Aorta (tissue), 5 donors: ENCODE measurements around the gene INCA1. TPM values are rescaled to one million over a fixed set of nuclear protein-coding genes. Genes with fewer than 3 reads are reported as not detected.
A peak's percentile ranks its signal among the peaks of the same experiment; 100 is the strongest.
"Not testable (repeated sequence)": the region's sequence is repeated elsewhere in the genome, so short reads cannot be mapped to it uniquely, and the experiment has no call there.

Experiments
- ATAC-seq: fragments of 200-7000 bp; cut with Tn5 transposase; one replicate; pipeline ENCODE4 v1.9.1; 2022; ENCODE audit warnings: moderate library complexity; ENCODE audit not compliant: low FRiP score
- DNase-seq, 2 donors: peaks; one replicate each; pipeline ENCODE4 v3.0.0-alpha.2; 2020
- H3K27ac ChIP-seq, 2 donors: one replicate each; pipeline ENCODE4 v1.5.1; 2013; ENCODE audit warnings: low read length in 2 of 2, mild to moderate bottlenecking in 2 of 2, moderate library complexity in 2 of 2, control low read depth in 1 of 2, inconsistent platforms in 1 of 2, low read depth in 1 of 2
- H3K27me3 ChIP-seq, 2 donors: one replicate each; pipeline ENCODE4 v1.6.1; 2013; ENCODE audit warnings: control low read depth in 1 of 2, low read length in 1 of 2, mild to moderate bottlenecking in 1 of 2, moderate library complexity in 1 of 2; ENCODE audit not compliant: insufficient read depth in 2 of 2, control insufficient read depth in 1 of 2
- H3K36me3 ChIP-seq, 2 donors: one replicate each; pipeline ENCODE4 v1.6.1; 2013; ENCODE audit warnings: control low read depth in 1 of 2, low read length in 1 of 2, mild to moderate bottlenecking in 1 of 2; ENCODE audit not compliant: insufficient read depth in 2 of 2, control insufficient read depth in 1 of 2
- H3K4me1 ChIP-seq, 2 donors: one replicate each; pipeline ENCODE4 v1.6.1; 2013; ENCODE audit warnings: low read length in 2 of 2, control low read depth in 1 of 2, mild to moderate bottlenecking in 1 of 2, moderate library complexity in 1 of 2; ENCODE audit not compliant: insufficient read depth in 2 of 2, control insufficient read depth in 1 of 2
- H3K4me3 ChIP-seq, 2 donors: one replicate each; pipeline ENCODE4 v1.5.1; 2013; ENCODE audit warnings: low read length in 2 of 2, control low read depth in 1 of 2, mild to moderate bottlenecking in 1 of 2
- H3K9me3 ChIP-seq: one replicate; pipeline ENCODE4 v1.6.1; 2013; ENCODE audit warnings: mild to moderate bottlenecking, low read length; ENCODE audit not compliant: control insufficient read depth
- WGBS, 2 donors: extraction: QIAGEN DNeasy Blood & Tissue Kit; methylation state at CpG; one replicate each; pipeline ENCODE4 v1.1.7; 2013; 5-methylcytosine and 5-hydroxymethylcytosine counted together
- intact Hi-C, 2 donors: fragments of 100-400 bp; cut with DNase I; formaldehyde crosslinking; loops; one replicate each; pipeline versions ENCODE4 v1.14.2 to v1.15.0; 2022
- polyA plus RNA-seq, 2 donors: library from polyadenylated mRNA; stranded (reverse); fragments of 200-250 nt; gene quantifications; one replicate each; pipeline ENCODE4 v1.2.3, GENCODE V29; 2013
- total RNA-seq, 2 donors: library from RNA; stranded (reverse); fragmentation: NEBNext Ultra II Directional; extraction: Animal tissue kit (Norgen Biotek cat#: 25700); gene quantifications; one replicate each; pipeline ENCODE4 v1.2.1, GENCODE V29; 2021
- donor health status: healthy with polysubstance abuse.
- donor health status: Bipolar disorder and iron deficiency.
- donor health status: DM: no; HTN: no; CAD: no.
- donor health status: DM: no; HTN: no; CAD: no.
- donor health status: DM: yes; HTN: yes; CAD: no.

The INCA1 gene
- total and polyA plus RNA-seq, 4 donors = 1.2 to 4.9 (median 1.6) TPM

DNA sequence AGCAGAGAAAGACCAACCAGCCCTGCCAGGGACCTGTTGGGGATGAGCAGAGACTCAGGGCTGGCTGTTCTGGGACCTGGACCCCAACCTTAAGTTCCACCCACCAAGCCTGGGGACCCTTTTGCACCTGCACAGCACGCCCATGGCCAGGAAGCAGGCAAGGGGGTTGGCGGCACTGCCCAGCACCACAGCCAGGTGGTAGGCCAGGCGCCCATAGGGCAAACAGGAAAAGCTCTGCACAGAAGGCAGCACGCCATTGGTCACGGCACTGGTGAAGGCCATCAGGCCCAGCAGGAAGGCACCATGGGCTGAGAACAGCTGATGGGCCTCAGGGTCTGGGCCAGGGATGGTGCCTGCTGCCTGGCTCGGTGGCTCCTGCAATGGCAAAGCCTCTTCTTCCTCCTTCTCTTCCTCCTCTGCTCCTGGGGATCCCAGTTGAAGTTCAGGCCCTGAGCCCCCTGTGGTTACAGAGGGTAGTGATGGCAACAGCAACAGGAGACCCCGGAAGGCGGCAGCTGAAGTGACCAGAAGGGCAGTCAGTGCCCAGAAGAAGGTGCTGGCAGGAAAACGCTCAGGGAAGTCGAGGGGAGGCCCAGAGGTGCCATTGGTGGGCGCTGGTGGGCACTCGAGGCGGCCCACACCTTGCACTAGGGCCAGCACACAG lies 36.2 kb upstream of the INCA1 start:
- no peak overlapping the region for H3K27ac ChIP-seq
- DNase-seq (no peak), ATAC-seq (no peak)
- 84 to 92% methylated on average over 13 of the region's 13 CpGs for WGBS, 2 donors
- no peaks in the 10 kb centered on the region for H3K36me3 ChIP-seq
- no peaks in the 10 kb centered on the region for H3K4me1 ChIP-seq
- intact Hi-C loops = no loop called here
- no peaks in the 10 kb centered on the region for H3K9me3 ChIP-seq
- H3K27me3 ChIP-seq = no peaks in the 10 kb centered on the region
- no peak overlapping the region for H3K4me3 ChIP-seq

- H3K9me3 ChIP-seq = no peaks in the 10 kb centered on the region
- no peaks in the 10 kb centered on the region for H3K4me1 ChIP-seq
- DNase-seq (no peak), ATAC-seq (no peak)
- intact Hi-C loops = no loop called here
- no peak overlapping the region for H3K4me3 ChIP-seq
- no peaks in the 10 kb centered on the region for H3K27me3 ChIP-seq
- 88 to 89% methylated on average over 6 of the region's 6 CpGs for WGBS, 2 donors
- no peak overlapping the region for H3K27ac ChIP-seq
- no peaks in the 10 kb centered on the region for H3K36me3 ChIP-seq
Observed at GRCh38 chr17:5032865-5033264, 35.5 kb upstream of the INCA1 start.

GRCh38 chr17:5031365-5032082 lies 34.2 kb upstream of the INCA1 start:
- intact Hi-C loops = no loop called here
- Histone ChIP-seq H3K36me3 (no peaks in the 10 kb centered on the region), H3K27ac (no peak overlapping the region), H3K4me3 (peak overlapping the region; percentile 54 to 75), H3K27me3 (no peaks in the 10 kb centered on the region), H3K4me1 (no peaks in the 10 kb centered on the region), H3K9me3 (no peaks in the 10 kb centered on the region)
- ATAC-seq (peak; percentile 81), DNase-seq (peak; percentile 91 to 92)
- WGBS, 2 donors = 4% methylated on average over 40 to 48 of the region's 48 CpGs

DNA sequence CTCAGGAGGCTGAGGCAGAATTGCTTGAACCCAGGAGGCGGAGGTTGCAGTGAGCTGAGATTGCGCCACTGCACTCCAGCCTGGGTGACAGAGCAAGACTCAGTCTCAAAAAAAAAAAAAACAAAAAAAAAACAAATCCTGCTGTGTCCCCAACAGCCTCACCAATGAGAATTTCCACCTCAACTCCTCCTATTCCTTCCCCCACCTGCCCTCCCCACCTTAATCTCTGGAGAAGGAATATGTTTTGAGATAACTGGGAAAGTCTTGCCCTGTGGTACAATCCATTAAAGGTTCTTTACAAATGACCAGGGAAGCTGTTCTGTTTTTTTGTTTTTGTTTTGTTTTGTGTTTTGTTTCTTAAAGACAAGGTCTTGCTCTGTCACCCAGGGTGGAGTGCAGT lies 32.8 kb upstream of the INCA1 start:
- WGBS, 2 donors = 80 to 90% methylated on average over 2 of the region's 2 CpGs
- H3K4me3 ChIP-seq, H3K4me1 ChIP-seq, ATAC-seq, H3K9me3 ChIP-seq, DNase-seq, H3K36me3 ChIP-seq, H3K27me3 ChIP-seq, intact Hi-C loops, H3K27ac ChIP-seq: not testable (repeated sequence)

- H3K4me3 ChIP-seq = no peak overlapping the region
- H3K9me3 ChIP-seq = no peaks in the 10 kb centered on the region
- H3K27me3 ChIP-seq = no peaks in the 10 kb centered on the region
- H3K4me1 ChIP-seq = no peaks in the 10 kb centered on the region
- no peak overlapping the region for H3K27ac ChIP-seq
- H3K36me3 ChIP-seq = peaks cover 0 to 4% of the 10 kb centered on the region in 2 donors
- WGBS, 2 donors = 51 to 56% methylated on average over 5 of the region's 5 CpGs
- intact Hi-C loops = no loop called here
- ATAC-seq (no peak), DNase-seq (no peak)
Observed at GRCh38 chr17:5027916-5028315, 30.6 kb upstream of the INCA1 start.

DNA sequence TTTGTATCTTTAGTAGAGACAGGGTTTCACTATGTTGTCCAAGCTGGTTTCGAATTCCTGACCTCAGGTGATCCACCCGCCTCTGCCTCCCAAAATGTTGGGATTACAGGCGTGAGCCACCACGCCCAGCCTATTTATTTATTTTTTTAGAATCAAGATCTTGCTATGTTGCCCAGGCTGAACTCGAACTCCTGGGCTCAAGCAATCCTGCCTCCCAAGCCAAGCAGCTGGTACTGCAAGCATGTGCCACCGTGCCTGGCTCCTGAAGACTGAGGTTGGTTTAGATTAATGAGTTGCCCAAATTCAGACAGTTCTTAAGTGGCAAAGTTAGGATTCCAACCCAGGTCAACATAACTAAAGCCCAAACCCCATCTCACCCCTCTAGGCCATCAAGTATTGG lies 30.0 kb upstream of the INCA1 start:
- no peak for ATAC-seq
- WGBS, 2 donors = 83 to 90% methylated on average over 6 of the region's 6 CpGs

DNA sequence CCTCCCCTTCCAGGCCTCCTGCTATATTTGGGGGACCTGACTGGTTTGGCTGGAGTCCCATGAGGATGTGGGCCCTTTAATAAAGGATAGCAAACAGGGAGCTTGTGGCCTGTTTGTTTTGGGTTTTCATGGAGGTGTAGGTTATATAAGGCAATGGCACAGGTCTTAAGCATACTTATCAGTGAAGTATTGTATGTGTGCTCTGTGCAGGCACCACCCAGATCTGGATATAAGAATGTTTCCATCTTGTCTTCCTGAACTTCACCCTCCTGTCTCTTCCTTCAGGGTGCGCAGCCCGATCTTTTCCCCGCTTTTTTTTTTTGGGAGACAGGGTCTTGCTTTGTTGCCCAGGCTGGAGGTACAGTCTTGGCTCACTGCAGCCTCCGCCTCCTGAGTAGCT lies 27.3 kb upstream of the INCA1 start:
- Histone ChIP-seq H3K4me1 (no peaks in the 10 kb centered on the region), H3K27me3 (no peaks in the 10 kb centered on the region), H3K36me3 (peaks cover 5% of the 10 kb centered on the region in 2 donors), H3K4me3 (no peak overlapping the region), H3K9me3 (no peaks in the 10 kb centered on the region), H3K27ac (no peak overlapping the region)
- intact Hi-C loops = no loop called here
- ATAC-seq (no peak), DNase-seq (no peak)
- WGBS, 2 donors = 94% methylated on average over 4 of the region's 4 CpGs

More for the DNA sequence above, 30.0 kb upstream of the INCA1 start:
- DNase-seq = no peak
- Histone ChIP-seq H3K4me3 (no peak overlapping the region), H3K9me3 (no peaks in the 10 kb centered on the region), H3K27ac (no peak overlapping the region), H3K36me3 (peaks cover 0 to 4% of the 10 kb centered on the region in 2 donors), H3K27me3 (no peaks in the 10 kb centered on the region), H3K4me1 (no peaks in the 10 kb centered on the region)
- intact Hi-C loops = no loop called here

DNA sequence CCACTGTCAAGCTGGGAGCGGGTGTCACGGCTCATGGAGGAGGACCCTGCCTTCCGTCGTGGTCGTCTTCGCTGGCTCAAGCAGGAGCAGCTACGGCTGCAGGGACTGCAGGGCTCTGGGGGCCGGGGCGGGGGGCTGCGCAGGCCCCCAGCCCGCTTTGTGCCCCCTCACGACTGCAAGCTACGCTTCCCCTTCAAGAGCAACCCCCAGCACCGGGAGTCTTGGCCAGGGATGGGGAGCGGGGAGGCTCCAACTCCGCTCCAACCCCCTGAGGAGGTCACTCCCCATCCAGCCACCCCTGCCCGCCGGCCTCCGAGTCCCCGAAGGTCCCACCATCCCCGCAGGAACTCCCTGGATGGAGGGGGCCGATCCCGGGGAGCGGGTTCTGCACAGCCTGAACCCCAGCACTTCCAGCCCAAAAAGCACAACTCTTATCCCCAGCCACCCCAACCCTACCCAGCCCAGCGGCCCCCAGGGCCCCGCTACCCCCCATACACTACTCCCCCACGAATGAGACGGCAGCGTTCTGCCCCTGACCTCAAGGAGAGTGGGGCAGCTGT lies 26.3 kb upstream of the INCA1 start:
- Histone ChIP-seq H3K4me1 (no peaks in the 10 kb centered on the region), H3K36me3 (peaks cover 5% of the 10 kb centered on the region in 2 donors), H3K27me3 (no peaks in the 10 kb centered on the region), H3K9me3 (no peaks in the 10 kb centered on the region), H3K27ac (no peak overlapping the region), H3K4me3 (no peak overlapping the region)
- DNase-seq (no peak), ATAC-seq (no peak)
- 93 to 94% methylated on average over 25 to 29 of the region's 29 CpGs for WGBS, 2 donors
- intact Hi-C loops = no loop called here
